GM10847 (cell line): ENCODE data around the gene RNF20.

ENCODE experiments used
- POLR2A ChIP-seq: IDR thresholded peaks from 2 replicates; pipeline ENCODE4 v1.6.1; 2011; ENCODE audit not compliant: insufficient read length; ENCODE audit errors: extremely low read depth

The RNF20 gene

GRCh38 chr9:101533334-101534204 lies at the start of gene RNF20:
Gene RNF20, plus strand, starts transcription at chr9:101533853. Its CDS starts 1,571 bp downstream, at chr9:101535424.
- peak; percentile 51 for TF ChIP-seq POLR2A

GRCh38 chr9:101484046-101484445 lies 49.6 kb upstream of the RNF20 start:
- no peak for TF ChIP-seq POLR2A

- no peak for TF ChIP-seq POLR2A
Observed at GRCh38 chr9:101485924-101486692, 47.5 kb upstream of the RNF20 start.

GRCh38 chr9:101486693-101487442 lies 46.8 kb upstream of the RNF20 start:
- TF ChIP-seq POLR2A, result no peak

- no peak for TF ChIP-seq POLR2A
Observed at GRCh38 chr9:101487443-101487840, 46.2 kb upstream of the RNF20 start.

GRCh38 chr9:101495810-101496209 lies 37.8 kb upstream of the RNF20 start:
- TF ChIP-seq POLR2A, result no peak

- no peak for TF ChIP-seq POLR2A
Observed at GRCh38 chr9:101498323-101498722, 35.3 kb upstream of the RNF20 start.

GRCh38 chr9:101504188-101504587 lies 29.5 kb upstream of the RNF20 start:
- TF ChIP-seq POLR2A, result no peak

- no peak for TF ChIP-seq POLR2A
Observed at GRCh38 chr9:101508211-101508610, 25.4 kb upstream of the RNF20 start.

GRCh38 chr9:101509572-101509971 lies 24.1 kb upstream of the RNF20 start:
- TF ChIP-seq POLR2A, result no peak

- no peak for TF ChIP-seq POLR2A
Observed at GRCh38 chr9:101510459-101510858, 23.2 kb upstream of the RNF20 start.

- no peak for TF ChIP-seq POLR2A
Observed at GRCh38 chr9:101511009-101511408, 22.6 kb upstream of the RNF20 start.

- TF ChIP-seq POLR2A, result no peak
Observed at GRCh38 chr9:101512116-101512515, 21.5 kb upstream of the RNF20 start.

- TF ChIP-seq POLR2A, result no peak
Observed at GRCh38 chr9:101513351-101513750, 20.3 kb upstream of the RNF20 start.

GRCh38 chr9:101514071-101514470 lies 19.6 kb upstream of the RNF20 start:
- no peak for TF ChIP-seq POLR2A
